HG03280 (cell line): ENCODE results near the gene DUSP11.
A peak's percentile ranks its signal among the peaks of the same experiment; 100 is the strongest.
"Not testable (repeated sequence)": the region's sequence is repeated elsewhere in the genome, so short reads cannot be mapped to it uniquely, and the experiment has no call there.

ENCODE experiments used
- ATAC-seq: cut with Tn5 transposase; IDR thresholded peaks from one replicate; pipeline ENCODE4 v1.9.1; 2021; ENCODE audit warnings: mild to moderate bottlenecking, moderate library complexity; ENCODE audit not compliant: unreplicated experiment

The DUSP11 gene

DNA sequence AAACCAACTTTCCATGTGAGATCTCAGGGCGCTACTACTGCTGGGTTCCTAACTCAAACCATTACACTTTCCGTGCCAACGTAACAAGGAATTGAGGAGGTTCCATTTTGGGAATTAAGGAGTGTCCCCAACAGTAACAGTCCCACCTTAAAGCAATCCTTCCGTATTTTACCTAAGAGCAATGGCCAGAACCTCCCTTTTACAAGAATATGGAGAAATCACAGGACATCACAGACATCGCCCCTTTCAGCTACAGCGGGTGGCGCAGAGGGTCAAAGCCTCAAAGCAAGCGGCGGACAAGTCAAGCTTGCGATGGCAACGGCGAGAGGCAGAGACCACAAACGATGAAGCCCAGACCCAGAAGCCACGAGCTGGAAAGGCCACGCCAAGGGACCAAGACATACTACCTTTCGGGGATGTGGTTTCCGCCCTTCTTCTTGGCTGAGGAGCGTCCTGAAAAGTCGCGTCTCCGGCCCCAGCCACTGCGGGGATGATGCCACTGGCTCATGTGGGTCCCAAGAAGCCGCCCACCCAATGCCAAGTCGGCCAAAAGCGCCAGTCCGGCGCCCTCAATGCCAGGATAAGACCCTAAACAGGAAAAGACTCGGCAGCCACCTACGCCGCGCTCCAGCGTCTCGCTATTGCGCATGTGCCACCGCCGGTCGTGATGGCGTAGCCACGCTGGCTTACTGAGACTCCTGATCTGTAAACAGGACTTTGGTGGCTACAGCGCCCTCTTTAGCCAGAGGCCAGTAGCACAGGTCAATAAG is at the start of gene DUSP11:
Gene DUSP11 (minus strand): TSS at position 637 of the 770 bp plus-strand sequence. CDS start 129 bp downstream, at position 508.
- peak; percentile 97 for ATAC-seq

DNA sequence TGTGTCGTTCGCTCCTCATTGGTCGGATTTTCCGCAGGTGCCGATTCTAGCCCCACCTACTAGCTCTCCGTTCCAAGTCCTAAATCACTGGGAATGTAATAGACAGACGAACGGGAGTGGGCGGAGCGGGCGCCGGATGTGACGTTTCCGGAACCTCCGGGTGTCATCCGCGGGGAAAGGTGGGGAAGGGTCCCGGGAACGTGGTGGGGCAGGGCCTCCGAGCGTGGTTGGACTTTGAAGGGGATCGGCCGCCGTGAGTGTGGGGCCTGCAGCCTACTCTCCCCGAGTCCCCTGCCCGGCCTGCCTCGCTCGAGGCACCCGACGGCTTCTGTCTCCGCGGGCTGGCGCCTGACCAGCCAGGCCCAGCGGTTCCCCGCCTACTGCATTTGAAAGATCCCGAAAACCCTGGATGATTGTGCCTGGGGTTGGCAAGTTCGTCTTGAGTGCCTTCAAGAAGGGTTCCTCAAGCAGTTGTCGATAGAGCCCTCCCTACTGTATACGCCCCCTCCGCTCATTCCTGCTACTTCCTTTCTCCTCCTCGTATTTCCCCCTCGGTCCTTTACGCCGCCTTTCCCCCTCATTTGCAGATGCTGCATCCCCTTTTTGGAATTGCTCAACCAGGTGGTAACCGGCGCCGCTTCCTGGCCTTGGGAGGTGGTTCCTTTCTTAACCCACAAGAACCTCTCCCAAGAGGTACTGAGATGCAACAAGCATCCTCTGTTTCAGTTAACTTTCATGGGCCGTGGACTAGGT is 49.1 kb upstream of the DUSP11 start, which contains the start of gene STAMBP:
Gene STAMBP (plus strand): TSS at position 144 of the 753 bp plus-strand sequence. CDS start 1,896 bp downstream, outside the sequence.
- peak; percentile 83 for ATAC-seq

DNA sequence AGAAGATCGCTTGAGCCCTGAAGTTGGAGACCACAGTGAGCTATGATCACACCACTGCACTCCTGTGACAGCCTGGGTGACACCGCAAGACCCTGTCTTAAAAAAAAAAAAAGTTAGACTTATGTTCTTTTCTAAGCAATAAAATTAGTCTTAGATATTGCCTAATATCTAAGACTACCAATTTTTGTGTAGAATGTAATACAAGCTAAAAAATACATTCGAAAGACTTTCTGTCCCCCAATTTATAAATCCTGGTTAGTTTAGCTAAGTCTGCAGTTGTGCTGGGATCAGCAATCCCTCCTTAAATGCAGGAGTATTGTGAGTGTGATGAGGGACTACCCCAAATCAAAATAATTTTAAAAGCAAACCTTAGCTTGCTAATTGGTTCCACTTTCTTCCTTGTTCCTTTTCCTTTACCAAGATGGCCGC is 48.5 kb upstream of the DUSP11 start:
- ATAC-seq: no peak

DNA sequence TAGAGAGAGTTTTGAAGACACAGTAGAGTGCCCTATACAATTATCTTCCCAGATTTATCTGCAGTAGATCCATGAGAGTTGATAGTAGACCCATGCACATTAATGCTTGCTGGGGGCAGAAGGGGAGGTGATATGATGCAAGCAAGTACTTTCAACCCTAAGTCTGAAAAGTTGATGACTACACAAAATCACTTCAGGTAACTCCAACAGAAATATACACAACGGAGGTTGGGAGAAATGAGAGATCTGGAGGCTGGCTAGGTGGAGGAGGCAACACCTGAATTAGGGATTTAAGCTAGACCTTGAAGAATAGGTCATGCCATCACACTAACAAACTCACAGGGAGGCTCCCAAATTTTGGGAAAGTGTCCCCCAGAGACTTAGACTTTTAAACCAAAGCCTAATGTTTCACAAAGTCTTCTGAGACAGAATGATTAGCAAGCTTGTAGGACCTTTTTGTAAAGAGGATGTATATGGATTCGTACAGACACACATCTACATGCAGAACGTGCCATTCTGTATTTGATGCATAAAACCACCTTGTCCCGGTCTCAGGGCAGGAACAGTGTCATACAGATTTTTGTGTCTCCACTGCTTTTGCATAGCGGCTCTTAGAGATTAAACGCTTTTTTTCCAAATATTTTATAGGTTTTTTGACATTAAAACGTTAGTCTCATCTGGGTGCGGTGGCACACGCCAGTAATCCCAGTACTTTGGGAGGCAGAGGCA is 47.9 kb upstream of the DUSP11 start:
- no peak for ATAC-seq

GRCh38 chr2:73827018-73827417 is 47.1 kb upstream of the DUSP11 start:
- ATAC-seq: no peak

DNA sequence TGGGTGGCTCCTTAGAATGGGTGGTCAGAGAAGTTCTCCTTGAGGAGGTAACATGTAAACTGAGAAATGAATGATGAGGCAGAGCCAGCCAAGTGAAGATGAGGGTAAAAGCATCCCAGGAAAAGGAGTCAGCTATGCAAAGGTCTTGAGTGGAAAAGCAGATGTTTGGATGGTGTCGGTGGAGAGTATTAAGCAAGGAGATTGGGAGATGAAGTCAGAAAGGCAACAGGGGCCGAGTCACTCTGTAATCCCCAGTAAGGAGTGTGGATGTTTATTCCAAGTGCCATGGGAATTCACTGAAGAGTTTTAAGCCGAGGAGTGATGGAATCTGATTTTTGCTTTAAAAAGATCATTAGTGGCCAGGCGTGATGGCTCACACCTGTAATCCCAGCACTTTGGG is 45.5 kb upstream of the DUSP11 start:
- no peak for ATAC-seq

DNA sequence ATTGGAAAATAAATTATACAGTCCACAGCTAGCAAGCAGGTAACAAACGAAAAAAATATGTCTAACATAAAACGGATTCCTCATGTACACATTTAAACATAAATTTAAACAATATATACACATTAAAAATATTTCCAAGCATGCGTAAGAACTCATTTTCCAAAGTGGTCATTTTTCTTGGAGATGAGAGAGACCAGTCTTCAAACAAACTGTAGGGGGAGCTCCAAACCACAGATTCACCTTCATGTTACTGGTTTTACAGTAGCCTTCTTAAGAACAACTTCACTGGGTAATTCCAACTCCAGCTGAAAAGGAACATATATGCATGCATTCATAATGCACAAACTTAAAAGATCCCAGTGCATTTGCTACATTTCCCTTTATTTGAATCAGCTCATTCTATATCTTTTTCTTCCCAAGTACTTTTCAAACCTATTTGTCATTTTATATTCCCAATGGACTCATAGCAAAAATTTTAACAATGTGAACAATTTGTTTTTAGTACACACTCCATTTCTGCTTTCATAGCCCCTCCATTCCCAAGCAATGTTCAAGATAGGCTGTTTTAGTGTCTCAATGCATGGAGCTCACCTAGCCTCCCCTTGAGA is 44.1 kb upstream of the DUSP11 start:
- no peak for ATAC-seq

- no peak for ATAC-seq
These were observed 43.5 kb upstream of the DUSP11 start for GRCh38 chr2:73823416-73823815.

DNA sequence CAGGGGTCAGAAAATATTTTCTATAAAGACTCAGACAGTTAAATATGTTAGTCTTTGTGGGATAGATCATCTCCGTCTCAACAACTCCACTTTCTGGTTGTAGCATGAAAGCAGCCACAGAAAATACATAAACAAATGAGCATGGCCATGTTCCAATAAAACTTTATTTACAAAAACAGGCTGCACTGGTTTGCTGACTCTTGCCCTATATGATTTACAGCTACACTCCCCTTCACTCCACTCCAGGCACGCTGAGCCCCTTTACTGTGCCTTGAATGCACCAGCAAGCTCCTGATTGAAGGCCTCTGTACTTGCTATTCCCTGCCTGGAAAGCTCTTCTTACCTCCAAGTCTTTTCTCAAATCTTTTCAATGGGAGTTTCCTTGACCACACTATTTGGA is 43.1 kb upstream of the DUSP11 start:
- no peak for ATAC-seq

DNA sequence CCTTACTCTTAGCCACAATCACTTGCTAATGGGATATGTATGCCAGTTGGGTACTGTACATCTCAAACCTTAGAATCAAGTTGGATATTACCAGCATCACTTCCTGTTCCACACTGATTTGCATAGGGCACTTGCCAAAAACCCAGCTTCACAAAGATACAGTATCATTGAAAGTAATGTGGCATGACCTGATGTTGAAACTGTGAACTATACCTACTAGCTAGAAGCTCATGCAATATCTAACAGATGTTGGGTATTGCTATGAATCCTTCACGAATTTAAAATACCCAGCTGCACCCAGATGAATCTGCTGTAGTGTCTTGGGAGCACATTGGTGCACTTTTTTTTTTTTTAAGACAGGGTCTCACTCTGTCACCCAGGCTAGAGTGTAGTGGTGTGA is 42.4 kb upstream of the DUSP11 start:
- ATAC-seq: no peak

GRCh38 chr2:73821669-73822068 is 41.8 kb upstream of the DUSP11 start:
- peak; percentile 7 for ATAC-seq

DNA sequence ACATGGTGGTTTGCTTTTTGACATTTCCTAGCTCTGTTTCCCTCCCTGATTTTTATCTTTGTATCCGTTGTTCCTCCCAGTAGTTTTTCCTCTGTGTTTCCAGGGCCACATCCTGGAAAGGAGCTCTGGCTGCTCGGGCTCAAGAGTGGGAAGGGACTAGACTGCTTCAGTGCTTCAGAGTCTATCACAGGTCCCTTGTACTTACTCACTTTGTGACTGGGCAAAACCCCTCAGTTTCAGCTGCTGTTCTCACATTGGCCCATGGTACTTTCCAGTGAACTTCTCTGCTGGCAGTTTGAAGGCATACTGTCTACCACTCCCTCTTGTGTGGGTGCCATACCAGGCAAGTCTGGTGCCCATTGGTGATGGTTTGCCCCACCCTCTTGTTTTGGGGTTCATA is 41.3 kb upstream of the DUSP11 start:
- peak; percentile 60 for ATAC-seq

- no peak for ATAC-seq
These were observed 38.4 kb upstream of the DUSP11 start for GRCh38 chr2:73818296-73818695.

DNA sequence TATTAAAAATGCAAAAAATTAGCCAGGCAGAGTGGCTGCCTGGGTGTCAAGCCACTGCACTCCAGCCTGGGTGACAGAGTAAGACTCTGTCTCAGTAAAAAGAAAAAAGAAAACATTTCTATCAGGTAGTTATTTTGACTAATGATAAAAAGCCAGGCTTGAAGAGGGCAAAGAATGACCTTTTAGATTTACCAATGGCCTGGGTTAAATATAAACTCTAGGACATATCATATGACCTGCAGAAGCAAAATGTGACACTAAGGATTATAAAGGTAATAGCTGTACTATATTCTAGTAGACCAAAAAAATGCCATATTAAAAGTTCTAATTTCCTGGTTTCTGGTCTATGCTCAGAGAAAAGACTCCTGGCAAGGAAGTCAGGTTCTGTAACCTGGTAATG is 32.7 kb upstream of the DUSP11 start:
- ATAC-seq: no peak

DNA sequence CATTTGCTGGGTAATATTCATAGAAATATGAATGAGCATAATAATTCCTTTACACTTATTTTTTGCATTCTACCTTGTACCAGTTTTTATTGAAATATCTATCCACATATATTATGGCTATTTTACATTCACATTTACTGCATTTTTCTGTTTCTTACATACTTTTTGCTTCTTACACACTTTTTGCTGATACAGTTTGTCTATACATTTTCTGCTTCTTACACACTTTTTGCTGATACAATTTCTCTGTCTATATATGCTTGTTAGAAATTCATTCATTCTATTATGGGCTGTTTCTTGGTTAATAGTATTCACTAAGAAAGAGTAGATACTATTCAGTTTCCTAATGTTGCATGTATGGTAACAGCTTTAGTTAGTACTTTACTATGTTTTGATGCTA is 32.0 kb upstream of the DUSP11 start:
- no peak for ATAC-seq

DNA sequence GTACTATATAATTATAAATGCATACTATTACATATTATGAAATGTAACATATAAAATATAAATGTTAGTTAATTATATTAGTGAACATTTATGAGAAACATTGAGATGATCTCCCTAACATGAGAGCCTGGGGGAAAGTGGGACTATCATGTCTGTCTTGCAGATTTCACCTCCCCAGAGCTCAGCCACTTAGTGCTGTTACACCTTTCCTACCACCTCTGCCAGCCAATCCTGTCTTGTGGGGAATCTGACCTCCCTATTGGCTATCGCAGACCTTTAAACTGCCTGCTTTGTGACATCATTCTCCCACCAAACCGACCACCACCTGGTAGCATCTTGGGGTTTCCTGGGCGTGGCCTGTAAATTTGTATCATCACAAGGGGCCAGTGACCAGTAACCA is 4.0 kb upstream of the DUSP11 start, which contains the start of gene C2orf78:
Gene C2orf78 (plus strand): TSS at position 301 of the 400 bp plus-strand sequence. CDS start 127 bp downstream, outside the sequence.
- not testable (repeated sequence) for ATAC-seq

GRCh38 chr2:73783402-73783801 is 3.5 kb upstream of the DUSP11 start:
- ATAC-seq: not testable (repeated sequence)

- ATAC-seq: no peak
These were observed 307 bp upstream of the DUSP11 start for GRCh38 chr2:73780237-73780582.

DNA sequence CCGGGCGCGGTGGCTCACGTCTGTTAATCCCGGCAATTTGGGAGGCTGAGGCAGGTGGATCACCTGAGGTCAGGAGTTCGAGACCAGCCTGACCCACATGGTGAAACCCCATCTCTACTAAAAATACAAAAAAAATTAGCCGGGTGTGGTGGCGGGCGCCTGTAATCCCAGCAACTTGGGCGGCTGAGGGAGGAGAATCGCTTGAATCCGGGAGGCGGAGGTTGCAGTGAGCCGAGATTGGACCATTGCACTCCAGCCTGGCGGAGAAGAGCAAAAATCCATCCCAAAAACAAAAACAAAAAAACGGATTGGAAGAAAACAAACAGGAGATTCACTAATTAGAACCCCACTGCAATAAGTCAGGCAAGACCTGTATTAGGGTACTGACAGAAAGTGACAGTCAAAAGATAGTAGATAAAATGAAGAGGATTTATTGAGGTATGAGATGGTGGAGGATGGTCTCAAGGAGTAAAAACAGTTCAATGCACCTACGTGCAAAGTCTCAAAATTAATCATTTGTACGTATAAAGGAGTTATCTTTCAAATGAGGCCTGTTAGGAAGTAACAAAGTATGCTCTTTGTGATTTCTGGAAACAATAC is 936 bp downstream of the DUSP11 start:
- not testable (repeated sequence) for ATAC-seq

DNA sequence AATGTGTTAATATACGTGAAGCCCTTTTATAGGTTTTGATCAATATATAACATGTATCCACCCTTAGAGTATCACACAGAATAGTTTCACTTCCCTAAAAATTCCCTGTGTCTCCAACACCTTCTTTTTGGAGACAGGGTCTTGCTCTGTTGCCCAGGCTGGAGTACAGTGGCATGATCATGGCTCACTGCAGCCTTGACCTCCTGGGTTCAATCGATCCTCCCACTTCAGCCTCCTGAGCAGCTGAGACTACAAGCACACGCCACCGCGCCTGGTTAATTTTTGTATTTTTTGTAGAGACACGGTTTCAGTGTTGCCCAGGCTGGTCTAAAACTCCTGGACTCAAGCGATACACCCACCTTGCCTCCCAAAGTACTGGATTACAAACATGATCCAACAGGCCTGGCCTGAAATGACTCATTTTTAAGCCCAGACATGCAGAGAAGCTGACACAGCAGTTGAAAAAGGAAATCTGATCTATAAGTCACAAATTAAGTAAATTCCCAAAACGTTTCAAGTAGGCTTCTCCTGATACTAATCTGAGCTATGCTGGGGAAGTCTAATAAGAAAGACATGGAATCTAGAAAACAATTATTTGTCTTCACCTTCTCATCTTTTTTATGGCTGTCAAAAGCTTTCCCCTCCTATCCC is 2.9 kb downstream of the DUSP11 start:
- ATAC-seq: no peak
